GM19397 (cell line): ENCODE measurements around the gene ACOT7.
"Not testable (repeated sequence)": the region's sequence is repeated elsewhere in the genome, so short reads cannot be mapped to it uniquely, and the experiment has no call there.

Experiments used
- ATAC-seq: cut with Tn5 transposase; IDR thresholded peaks from one replicate; pipeline ENCODE4 v1.9.1; 2021; ENCODE audit warnings: mild to moderate bottlenecking, moderate library complexity; ENCODE audit not compliant: unreplicated experiment

ACOT7 gene

DNA sequence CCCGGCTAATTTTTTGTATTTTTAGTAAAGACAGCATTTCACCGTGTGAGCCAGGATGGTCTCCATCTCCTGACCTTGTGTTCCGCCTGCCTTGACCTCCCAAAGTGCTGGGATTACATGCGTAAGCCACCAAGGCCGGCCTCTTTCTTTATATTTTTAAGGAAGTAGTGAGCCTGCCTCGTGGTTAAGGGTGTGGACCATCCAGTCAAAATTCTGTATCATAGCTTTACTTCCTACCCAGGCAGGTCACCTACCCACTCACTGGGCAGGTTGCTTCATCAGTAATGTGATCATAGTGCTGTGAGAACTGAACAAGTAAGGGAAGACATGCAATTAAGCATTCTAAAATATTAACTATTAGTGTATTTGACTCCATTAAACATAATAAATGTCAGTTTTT lies 8.1 kb upstream of the ACOT7 start:
- no peak for ATAC-seq

DNA sequence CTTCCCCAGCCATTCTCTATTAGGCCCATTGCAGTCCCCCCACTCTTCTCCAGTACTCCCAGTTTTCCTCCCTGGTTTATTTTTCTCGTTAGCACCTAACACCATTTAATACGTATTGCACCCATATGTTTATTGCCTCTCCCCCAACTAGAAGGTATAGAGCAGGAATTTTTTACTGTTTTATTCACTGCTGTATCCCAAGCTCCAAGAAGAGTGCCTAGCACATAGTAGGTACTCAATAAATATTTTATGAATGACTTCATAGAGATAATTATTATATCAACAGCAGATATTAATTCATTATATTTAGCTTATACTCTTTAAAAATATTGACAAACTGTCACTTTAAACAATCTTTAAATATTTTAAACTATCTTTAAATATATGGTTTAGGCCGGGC lies 5.7 kb upstream of the ACOT7 start:
- ATAC-seq = no peak

- ATAC-seq = no peak
Measured at GRCh38 chr1:6397844-6398441, 4.4 kb upstream of the ACOT7 start.

DNA sequence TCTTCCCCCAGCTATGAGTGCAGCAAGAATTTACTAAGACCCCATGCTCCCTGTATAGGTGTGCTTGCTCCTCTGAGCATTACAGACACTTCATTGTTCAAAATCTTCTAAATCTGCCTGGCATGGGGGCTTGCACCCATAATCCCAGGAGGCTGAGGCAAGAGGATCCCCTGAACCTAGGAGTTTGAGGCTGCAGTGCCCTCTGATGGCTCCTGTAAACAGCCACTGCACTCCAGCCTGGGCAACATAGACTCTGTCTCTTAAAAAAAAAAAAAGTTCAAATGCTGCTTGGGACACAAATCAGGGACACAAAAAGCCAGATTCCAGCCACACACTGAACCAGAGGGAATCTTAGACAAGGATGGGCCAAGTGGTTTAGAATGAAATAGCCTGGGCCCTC lies 3.4 kb upstream of the ACOT7 start:
- ATAC-seq = no peak

DNA sequence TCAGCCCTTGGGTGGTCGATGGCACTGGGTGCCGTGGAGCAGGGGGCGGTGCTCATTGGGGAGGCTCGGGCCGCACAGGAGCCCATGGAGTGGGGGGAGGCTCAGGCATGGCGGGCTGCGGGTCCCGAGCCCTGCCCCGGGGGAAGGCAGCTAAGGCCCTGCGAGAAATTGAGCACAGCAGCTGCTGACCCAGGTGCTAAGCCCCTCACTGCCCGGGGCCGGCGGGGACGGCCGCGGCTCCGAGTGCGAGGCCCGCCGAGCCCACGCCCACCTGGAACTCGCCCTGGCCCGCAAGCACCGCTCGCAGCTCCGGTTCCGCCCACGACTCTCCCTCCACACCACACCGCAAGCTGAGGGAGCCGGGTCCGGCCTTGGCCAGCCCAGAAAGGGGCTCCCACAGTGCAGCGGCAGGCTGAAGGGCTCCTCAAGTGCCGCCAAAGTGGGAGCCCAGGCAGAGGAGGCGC lies 2.2 kb upstream of the ACOT7 start:
- ATAC-seq = not testable (repeated sequence)

DNA sequence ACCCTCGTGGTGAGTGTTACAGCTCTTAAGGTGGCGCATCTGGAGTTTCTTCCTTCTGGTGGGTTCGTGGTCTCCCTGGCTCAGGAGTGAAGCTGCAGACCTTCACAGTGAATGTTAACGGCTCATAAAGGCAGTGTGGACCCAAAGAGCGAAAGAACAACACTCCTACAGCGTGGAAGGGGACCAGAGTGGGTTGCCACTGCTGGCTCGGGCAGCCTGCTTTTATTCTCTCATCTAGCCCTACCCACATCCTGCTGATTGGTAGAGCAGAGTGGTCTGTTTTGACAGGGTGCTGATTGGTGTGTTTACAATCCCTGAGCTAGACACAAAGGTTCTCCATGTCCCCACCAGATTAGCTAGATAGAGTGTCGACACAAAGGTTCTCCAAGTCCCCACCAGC lies 1.6 kb upstream of the ACOT7 start:
- ATAC-seq = not testable (repeated sequence)

- peak; percentile 5 for ATAC-seq
Measured at GRCh38 chr1:6392809-6393399, 663 bp downstream of the ACOT7 start.

- ATAC-seq = no peak
Measured at GRCh38 chr1:6391951-6392808, 1.4 kb downstream of the ACOT7 start.

DNA sequence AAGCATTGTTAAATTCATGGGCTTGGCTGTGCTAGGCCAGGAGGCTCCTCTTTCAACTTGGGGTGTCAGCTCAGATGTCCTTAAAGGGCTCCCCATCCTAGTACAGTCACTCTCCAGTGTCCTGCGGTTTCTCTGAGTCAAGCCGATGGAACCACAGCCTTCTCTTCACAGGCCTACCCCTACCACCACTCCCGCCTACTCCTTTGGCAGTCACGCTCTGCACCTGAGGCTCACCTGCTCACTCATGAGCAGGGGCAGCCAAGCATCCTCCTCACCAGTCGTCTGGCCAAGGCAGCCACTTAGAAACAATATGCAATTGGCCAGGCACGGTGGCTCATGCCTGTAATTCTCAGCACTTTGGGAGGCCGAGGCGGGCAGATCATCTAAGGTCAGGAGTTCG lies 3.6 kb downstream of the ACOT7 start:
- ATAC-seq = no peak

- no peak for ATAC-seq
Measured at GRCh38 chr1:6386371-6386949, 7.1 kb downstream of the ACOT7 start.

DNA sequence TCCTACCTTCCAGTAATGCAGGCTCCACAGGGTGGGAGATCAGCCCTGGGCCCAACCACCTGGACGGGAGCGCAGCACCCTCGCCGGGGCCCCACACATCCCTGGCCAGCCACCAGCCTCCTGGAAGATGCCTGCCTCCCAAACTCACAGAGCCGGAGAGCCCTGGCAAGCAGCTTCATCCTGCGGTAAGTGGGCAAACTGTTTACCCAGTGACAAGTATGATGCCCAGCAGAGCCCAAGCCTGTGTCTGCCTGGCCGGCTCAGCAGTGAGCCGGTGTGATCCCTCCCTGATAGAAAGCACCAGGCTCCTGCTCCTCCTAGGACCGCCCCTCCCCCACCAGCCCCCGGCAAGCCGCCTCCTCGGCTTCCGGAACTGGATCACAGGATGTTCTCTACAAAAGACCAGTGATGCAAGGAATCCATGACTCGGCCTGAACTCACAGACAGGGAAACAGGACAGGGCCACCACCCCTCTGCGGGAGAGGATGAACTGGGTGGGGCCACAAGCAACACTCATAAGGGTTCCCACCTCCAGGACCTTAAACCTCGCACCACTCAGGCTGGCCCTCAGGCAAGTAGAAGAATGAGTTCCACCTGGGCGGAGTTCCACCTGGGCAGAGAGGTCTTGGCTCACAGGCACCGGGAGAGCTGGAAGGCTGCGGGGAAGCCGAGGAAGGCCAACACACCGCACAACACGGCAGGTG lies 7.9 kb downstream of the ACOT7 start:
- ATAC-seq = no peak

- no peak for ATAC-seq
Measured at GRCh38 chr1:6384962-6385361, 8.6 kb downstream of the ACOT7 start.

- ATAC-seq = no peak
Measured at GRCh38 chr1:6384135-6384534, 9.4 kb downstream of the ACOT7 start.

- ATAC-seq = no peak
Measured at GRCh38 chr1:6380037-6380436, 13.5 kb downstream of the ACOT7 start.

GRCh38 chr1:6378096-6378746 lies 15.3 kb downstream of the ACOT7 start:
- no peak for ATAC-seq

- no peak for ATAC-seq
Measured at GRCh38 chr1:6373961-6374720, 19.4 kb downstream of the ACOT7 start.

GRCh38 chr1:6372236-6372635 lies 21.3 kb downstream of the ACOT7 start:
- not testable (repeated sequence) for ATAC-seq

- ATAC-seq = no peak
Measured at GRCh38 chr1:6370006-6370405, 23.6 kb downstream of the ACOT7 start.

DNA sequence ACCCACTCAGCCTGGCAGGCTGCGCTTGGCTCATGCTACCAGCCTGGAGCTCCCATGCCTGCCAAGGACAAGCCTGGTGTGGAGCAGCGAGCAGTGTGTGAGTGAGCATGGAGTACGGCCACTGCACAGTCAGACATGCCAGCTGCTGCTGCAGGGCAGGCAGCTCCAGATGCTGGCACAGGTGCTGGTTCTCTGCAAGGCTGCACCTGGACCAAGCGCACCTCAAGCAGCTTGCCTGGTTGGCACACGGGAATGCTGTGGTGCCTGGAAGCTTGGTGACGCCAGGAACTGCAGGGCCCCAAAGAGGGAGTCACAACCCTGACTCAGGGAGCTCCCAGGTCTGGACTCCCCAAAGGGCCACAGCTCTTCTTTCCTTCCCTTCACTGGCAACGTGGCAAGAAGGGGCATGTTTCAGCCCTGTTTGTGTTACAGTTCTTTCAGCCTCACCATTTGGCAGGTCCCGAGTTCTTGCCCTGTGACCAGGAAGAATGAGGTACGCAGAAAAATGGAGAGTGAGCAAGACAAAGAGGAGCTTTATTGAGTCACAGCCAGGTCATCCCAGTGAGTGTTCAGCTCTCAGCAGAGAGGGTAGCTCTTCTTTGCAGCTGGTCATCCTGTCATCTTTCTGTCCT lies 26.1 kb downstream of the ACOT7 start:
- ATAC-seq = no peak
